Glutamatergic neuron (in vitro differentiated cells): ENCODE results near the gene PSG1. TPM values are rescaled to one million over a fixed set of nuclear protein-coding genes. Genes with fewer than 3 reads are reported as not detected.

Experiments
- DNase-seq: peaks from one replicate; pipeline ENCODE4 v3.0.0; 2022
- H3K27ac Mint-ChIP-seq: one replicate; pipeline ENCODE4 v1.8.0; 2020; ENCODE audit warnings: mild to moderate bottlenecking, mixed read lengths, inconsistent platforms; ENCODE audit not compliant: unreplicated experiment
- H3K27me3 Mint-ChIP-seq: one replicate; pipeline ENCODE4 v1.8.0; 2020; ENCODE audit warnings: mild to moderate bottlenecking, moderate library complexity, mixed read lengths, inconsistent platforms; ENCODE audit not compliant: unreplicated experiment
- H3K36me3 Mint-ChIP-seq: one replicate; pipeline ENCODE4 v1.8.0; 2020; ENCODE audit warnings: mild to moderate bottlenecking, mixed read lengths, inconsistent platforms; ENCODE audit not compliant: unreplicated experiment
- H3K4me1 Mint-ChIP-seq: one replicate; pipeline ENCODE4 v1.8.0; 2020; ENCODE audit warnings: mild to moderate bottlenecking, low read depth, mixed read lengths, inconsistent platforms; ENCODE audit not compliant: unreplicated experiment
- H3K4me3 Mint-ChIP-seq: one replicate; pipeline ENCODE4 v1.8.0; 2020; ENCODE audit warnings: mild to moderate bottlenecking, mixed read lengths, inconsistent platforms; ENCODE audit not compliant: unreplicated experiment
- H3K9me3 Mint-ChIP-seq: one replicate; pipeline ENCODE4 v1.8.0; 2020; ENCODE audit warnings: mild to moderate bottlenecking, moderate library complexity, mixed read lengths, inconsistent platforms; ENCODE audit not compliant: unreplicated experiment
- total RNA-seq: library from RNA; stranded (reverse); fragmentation: NEBNext Ultra II Directional; extraction: Animal tissue kit (Norgen Biotek cat#: 25700); gene quantifications from one replicate; pipeline ENCODE4 v1.2.1, GENCODE V29; 2021; ENCODE audit not compliant: unreplicated experiment
- TF ChIP-seq, protein P1 (sequence below): fragments of 200-600 bp; sonication (generic); IDR thresholded peaks from one replicate; pipeline ENCODE4 v1.5.0; 2021; ENCODE audit not compliant: partially characterized antibody, unreplicated experiment

PSG1 gene
- total RNA-seq, 1 donor from 2014 or later, result not detected

DNA sequence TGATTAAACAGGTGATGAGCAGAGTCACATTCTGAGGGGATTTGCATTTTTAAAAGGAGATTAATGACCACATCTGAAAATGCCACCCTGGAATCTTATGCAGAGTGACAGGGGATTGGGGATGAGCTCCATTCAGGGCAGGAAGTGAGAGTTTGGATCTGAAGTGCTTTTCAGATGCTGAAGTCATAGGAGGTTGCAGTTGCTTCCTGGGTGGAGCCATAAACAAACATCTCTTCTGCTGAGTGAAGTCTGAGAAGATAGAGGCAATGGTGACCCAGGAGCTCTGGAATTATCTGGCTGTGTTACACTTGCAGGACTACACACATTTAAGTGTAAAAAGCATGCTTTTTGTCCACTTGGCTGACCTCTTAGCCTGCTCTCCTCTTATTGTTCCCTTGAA lies 62.6 kb downstream of the PSG1 start:
- no peaks in the 10 kb centered on the region for H3K4me1 Mint-ChIP-seq
- H3K27ac Mint-ChIP-seq, result no peak overlapping the region
- H3K4me3 Mint-ChIP-seq, result no peak overlapping the region
- H3K27me3 Mint-ChIP-seq, result no peaks in the 10 kb centered on the region
- no peaks in the 10 kb centered on the region for H3K36me3 Mint-ChIP-seq
- TF ChIP-seq, protein P1, sequence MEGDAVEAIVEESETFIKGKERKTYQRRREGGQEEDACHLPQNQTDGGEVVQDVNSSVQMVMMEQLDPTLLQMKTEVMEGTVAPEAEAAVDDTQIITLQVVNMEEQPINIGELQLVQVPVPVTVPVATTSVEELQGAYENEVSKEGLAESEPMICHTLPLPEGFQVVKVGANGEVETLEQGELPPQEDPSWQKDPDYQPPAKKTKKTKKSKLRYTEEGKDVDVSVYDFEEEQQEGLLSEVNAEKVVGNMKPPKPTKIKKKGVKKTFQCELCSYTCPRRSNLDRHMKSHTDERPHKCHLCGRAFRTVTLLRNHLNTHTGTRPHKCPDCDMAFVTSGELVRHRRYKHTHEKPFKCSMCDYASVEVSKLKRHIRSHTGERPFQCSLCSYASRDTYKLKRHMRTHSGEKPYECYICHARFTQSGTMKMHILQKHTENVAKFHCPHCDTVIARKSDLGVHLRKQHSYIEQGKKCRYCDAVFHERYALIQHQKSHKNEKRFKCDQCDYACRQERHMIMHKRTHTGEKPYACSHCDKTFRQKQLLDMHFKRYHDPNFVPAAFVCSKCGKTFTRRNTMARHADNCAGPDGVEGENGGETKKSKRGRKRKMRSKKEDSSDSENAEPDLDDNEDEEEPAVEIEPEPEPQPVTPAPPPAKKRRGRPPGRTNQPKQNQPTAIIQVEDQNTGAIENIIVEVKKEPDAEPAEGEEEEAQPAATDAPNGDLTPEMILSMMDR, result no peak
- DNase-seq, result no peak
- H3K9me3 Mint-ChIP-seq, result peaks cover 8% of the 10 kb centered on the region

Other genes starting within 250 kb of the PSG1 start
- not detected for gene PSG3, start 139.2 kb downstream of the PSG1 start, total RNA-seq
- gene PSG8, start 114.0 kb downstream of the PSG1 start, total RNA-seq, result not detected
- not detected for gene PSG6, start 38.2 kb upstream of the PSG1 start, total RNA-seq
- gene PSG7, start 57.5 kb upstream of the PSG1 start, total RNA-seq, result not detected
- not detected for gene PSG11, start 146.8 kb upstream of the PSG1 start, total RNA-seq
- gene PSG2, start 203.0 kb upstream of the PSG1 start, total RNA-seq, result not detected